GM19397 (cell line): ENCODE measurements around the gene SLC9A5.

ENCODE experiments used
- ATAC-seq: cut with Tn5 transposase; IDR thresholded peaks from one replicate; pipeline ENCODE4 v1.9.1; 2021; ENCODE audit warnings: mild to moderate bottlenecking, moderate library complexity; ENCODE audit not compliant: unreplicated experiment

SLC9A5 gene

DNA sequence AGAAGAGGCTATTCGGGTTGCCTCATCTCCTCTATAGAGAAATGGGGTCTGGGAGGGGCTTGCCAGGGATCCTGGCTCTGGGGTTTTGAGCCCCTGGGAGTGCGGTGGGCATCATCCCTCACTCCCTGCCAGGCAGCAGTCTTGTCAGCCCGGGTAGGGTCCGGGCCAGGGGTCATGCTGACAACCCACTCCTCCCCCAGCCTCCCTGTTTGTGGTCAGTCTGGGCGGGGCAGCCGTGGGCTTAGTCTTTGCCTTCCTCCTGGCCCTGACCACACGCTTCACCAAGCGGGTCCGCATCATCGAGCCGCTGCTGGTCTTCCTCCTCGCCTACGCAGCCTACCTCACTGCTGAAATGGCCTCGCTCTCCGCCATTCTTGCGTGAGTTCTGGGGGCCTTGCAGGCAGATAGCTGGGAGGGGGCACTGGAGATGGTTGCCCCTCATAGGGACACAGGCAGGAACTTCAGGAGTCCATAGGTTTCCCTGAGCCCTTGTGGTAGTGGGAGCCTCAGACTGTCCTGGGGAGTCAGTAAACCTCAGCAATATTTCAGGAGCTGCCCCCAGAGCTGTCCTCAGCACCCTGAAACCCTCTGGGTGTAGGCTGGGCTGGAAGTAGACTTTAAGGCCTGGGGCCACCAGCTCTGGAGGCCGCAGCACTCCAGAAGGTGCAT, 6.9 kb downstream of the SLC9A5 start:
- ATAC-seq = no peak

DNA sequence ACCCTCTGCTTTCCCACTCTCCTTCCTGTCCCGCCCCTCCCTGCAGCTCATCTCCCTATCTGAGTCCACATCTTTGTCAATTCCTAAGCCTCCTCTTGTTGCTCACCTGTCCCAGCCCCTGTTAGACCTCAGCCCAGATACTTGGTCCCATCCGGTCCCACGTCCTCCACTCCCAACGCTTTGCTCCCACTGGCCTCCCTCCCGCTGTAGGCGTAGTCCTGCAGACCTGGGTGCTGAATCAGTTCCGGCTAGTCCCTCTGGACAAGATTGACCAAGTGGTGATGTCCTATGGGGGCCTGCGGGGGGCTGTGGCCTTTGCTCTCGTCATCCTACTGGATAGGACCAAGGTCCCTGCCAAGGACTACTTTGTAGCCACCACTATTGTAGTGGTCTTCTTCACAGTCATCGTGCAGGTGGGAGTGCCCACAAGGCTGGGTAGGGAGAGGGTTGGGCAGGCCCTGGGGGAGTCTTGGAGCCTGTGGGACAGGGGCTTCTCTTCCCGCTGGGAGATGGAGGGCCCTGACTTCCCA, 8.0 kb downstream of the SLC9A5 start:
- ATAC-seq = no peak

GRCh38 chr16:67257486-67258160, 8.8 kb downstream of the SLC9A5 start:
- ATAC-seq = no peak

GRCh38 chr16:67258161-67258835, 9.5 kb downstream of the SLC9A5 start:
- no peak for ATAC-seq

DNA sequence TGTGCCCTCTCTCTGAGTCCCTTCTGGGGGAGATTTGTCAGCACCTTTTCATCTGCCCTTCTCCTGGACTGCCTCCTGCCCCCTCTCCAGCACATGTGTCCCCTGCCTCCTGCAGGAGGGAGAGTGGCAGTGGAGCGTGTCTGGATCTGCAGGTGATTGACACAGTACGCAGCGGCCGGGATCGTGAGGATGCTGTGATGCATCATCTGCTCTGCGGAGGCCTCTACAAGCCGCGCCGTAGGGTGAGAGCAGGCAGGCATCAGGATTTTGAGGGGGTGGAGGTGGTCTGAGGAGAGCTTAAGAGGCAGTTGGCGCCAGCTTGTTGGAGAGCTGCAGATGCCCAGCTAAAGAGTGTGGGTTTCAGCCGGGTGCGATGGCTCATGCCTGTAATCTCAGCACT, 10.9 kb downstream of the SLC9A5 start:
- ATAC-seq = no peak

DNA sequence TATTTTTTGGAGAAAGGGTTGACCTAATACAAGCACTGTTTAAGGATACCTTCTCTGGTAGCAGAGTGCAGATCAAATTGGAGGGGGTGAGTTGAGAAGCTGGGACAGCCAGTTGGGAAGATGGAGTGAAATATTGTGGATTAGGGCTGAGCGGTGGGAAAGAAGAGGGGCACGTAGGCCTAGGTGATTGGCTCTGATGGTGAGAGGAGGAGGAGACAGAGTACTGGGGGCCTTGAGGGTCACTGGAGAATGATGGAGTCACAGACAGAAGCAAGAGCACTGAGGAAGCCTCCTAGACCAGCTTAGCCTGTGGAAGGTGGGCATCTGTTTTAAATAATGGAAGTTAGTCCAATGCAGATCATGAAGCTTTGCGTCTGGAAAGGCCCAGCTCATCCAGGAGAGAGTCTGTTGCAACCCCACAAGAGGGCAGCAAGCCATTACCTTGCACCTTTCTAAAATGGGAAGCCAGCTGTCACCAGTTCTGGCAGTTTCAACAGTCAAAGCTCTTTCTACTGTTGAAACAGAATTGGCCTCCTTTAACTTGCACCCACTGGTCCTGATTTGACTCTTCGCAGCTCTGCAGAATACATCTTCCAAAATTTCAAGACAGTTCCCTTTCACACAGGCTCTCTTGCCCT, 11.8 kb downstream of the SLC9A5 start:
- no peak for ATAC-seq

DNA sequence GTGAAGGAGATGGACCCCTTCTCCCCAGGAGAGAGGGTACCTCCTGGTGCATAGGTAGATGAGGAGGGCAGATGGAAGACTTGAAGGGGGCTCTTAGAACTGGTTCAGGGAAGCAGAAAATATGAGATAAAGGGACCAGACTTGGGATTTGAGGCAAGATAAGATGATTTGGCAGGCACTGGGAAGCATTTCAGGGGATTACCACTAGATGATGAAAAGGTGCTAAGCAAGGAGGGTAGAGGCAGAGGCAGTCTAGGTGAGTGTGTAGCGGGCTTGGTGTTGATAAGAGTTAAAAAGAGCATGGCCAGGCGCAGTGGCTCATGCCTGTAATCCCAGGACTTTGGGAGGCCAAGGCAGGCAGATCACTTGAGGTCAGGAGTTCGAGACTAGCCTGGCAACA, 14.4 kb downstream of the SLC9A5 start:
- no peak for ATAC-seq

DNA sequence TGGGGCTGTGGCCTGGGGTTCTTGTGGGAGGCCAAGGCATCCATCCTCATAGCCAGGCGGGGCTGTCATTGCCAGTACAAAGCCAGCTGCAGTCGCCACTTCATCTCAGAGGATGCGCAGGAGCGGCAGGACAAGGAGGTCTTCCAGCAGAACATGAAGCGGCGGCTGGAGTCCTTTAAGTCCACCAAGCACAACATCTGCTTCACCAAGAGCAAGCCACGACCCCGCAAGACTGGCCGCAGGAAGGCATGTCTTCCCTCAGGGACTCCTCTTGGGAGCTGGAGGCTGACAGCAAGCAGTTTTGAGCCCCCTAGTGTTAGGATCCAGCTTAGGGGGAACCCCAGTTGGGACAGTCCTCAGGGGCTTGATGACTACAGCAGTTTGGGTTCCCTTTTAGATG, 15.5 kb downstream of the SLC9A5 start:
- ATAC-seq = no peak

DNA sequence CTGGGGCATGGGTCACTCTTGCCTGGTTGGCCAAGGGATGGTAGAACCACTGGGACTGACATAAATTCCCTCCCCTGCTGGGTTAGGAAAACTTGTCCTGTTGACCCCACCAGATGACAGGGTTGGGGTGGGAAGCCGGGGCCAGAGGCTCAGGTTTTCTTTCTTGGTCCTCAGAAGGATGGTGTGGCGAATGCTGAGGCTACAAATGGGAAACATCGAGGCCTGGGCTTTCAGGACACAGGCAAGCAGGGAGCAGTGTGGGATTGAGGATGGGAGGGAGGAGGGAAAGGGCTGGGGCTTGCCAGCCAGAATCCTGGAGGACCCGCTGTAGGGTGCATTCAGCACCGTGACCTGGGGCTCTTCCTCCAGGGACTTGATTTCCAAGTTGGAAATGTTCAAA, 16.1 kb downstream of the SLC9A5 start:
- ATAC-seq = no peak

DNA sequence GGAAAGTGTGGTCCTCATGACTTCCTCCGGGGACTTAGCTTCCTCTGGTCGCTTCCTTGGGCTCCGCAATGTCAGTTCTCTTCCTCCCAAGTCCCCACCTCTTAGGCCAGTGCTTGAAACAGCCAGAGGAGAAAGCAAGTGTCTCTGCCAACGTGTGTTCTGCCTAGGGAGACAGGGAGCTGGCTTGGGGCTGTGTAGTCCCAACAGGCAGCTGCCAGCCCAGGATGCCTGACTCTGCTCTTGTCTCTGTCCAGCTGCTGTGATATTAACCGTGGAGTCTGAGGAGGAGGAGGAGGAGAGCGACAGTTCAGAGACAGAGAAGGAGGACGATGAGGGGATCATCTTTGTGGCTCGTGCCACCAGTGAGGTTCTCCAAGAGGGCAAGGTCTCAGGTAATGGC, 17.1 kb downstream of the SLC9A5 start:
- no peak for ATAC-seq

- ATAC-seq = no peak
Measured at GRCh38 chr16:67268136-67268579, 19.4 kb downstream of the SLC9A5 start.

DNA sequence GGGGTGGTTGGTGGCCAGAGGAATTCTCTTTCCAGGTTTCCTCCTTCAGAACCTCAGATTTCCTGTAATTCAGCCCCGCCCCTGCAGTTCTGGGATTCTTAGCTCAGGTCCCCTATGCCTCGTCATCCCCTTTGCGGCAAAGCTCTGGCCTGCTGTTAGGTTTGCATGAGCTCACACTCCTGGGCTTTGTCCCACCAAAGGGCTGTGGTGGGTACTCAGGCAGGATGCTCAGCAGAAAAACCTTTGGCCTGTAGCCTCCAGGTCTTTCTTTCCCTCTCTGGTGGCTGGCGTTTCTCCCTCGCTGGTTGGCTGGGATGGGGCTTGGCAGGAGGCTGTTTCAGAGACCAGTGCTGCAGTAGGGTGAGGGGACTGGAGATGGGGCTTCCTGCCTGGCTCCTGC, 21.0 kb downstream of the SLC9A5 start:
- ATAC-seq = no peak

DNA sequence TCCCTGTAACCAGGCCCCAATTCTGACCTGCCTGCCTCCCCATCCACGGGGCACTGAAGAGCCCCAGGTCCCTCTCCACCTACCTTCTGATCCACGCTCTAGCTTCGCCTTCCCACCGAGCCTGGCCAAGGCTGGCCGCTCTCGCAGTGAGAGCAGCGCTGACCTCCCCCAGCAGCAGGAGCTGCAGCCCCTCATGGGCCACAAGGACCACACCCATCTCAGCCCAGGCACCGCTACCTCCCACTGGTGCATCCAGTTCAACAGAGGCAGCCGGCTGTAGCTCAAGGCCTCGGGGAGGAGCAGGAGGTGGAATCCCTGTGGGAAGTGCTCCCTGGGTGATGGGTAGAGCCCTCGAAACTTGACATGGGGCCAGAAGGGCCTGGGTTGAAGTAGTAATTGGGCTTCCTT, 22.2 kb downstream of the SLC9A5 start:
- ATAC-seq = no peak

- no peak for ATAC-seq
Measured at GRCh38 chr16:67271446-67271845, 22.7 kb downstream of the SLC9A5 start.

DNA sequence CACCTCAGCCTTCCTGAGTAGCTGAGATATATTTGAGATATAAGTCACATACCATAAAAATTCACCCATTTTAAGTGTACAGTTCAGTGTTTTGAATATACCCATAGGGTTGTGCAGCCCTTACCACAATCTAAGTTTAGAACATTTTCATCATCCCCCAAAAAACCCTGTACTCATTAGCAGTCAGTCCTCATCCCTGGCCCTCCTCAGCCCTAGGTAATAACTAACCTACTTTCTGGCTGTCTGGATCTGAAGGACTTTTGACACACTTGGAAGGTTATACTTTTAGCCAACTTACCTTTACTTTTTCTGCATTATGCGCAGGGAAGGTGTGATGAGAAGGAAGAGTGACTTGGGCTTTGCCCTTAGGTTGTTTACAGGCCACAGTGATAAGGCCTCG, 26.5 kb downstream of the SLC9A5 start:
- ATAC-seq = no peak

- no peak for ATAC-seq
Measured at GRCh38 chr16:67277294-67277998, 28.7 kb downstream of the SLC9A5 start.

- ATAC-seq = no peak
Measured at GRCh38 chr16:67277999-67278772, 29.4 kb downstream of the SLC9A5 start.

- ATAC-seq = peak; percentile 31
Measured at GRCh38 chr16:67278773-67279295, 30.1 kb downstream of the SLC9A5 start.

- ATAC-seq = peak; percentile 82
Measured at GRCh38 chr16:67279296-67280089, 30.7 kb downstream of the SLC9A5 start, which contains the start of gene PLEKHG4. Gene PLEKHG4 (plus strand): TSS chr16:67279532. CDS start chr16:67280045, 513 bp downstream.
